ENCODE data around the gene CNTFR.
A peak's percentile ranks its signal among the peaks of the same experiment; 100 is the strongest.

Gene CNTFR

DNA sequence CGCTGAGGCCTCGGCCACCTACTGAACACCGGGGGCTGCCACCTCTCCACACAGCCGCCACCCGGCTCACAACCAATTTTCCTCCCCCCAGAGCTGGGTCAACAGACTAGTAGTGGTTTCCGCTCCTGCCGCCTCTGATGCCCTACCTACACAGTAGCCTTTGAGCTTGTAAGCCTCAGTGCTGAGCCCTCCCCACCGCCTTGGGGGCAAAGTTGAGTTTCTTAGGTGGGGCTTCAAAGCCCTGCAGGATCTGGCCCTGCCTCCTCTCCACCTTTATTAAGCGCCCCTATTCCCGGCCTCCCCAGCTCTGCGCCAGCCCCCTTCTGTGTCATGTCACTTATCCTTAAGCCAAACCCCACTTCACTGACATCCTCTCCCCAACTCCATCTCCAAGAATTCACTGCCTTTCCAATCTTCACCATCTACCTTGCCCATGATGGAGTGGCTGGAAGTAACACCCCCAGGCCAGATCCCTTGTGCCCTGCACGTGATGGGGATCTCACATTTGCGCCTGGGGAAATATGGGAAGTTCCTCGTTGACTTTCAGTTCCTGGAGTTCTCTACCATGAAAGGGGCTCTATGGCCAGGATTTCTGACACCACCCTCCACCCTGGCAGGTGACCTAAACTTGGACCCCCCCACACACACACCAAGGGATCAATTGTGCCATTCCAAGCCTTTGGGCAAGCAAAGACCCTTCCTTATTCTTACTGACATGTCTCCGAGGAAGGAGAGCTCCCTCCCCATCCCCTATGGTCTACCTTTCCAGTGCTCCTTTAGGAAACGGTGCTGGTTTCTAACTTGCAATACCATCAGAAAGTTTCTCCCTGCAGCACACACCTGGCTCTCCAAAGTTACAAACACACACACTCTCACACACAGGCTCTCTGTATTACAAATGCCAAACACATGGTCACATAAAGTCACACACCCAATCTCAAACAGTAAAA, 2.7 kb upstream of the CNTFR start:
- TF ChIP-seq, protein P1, sequence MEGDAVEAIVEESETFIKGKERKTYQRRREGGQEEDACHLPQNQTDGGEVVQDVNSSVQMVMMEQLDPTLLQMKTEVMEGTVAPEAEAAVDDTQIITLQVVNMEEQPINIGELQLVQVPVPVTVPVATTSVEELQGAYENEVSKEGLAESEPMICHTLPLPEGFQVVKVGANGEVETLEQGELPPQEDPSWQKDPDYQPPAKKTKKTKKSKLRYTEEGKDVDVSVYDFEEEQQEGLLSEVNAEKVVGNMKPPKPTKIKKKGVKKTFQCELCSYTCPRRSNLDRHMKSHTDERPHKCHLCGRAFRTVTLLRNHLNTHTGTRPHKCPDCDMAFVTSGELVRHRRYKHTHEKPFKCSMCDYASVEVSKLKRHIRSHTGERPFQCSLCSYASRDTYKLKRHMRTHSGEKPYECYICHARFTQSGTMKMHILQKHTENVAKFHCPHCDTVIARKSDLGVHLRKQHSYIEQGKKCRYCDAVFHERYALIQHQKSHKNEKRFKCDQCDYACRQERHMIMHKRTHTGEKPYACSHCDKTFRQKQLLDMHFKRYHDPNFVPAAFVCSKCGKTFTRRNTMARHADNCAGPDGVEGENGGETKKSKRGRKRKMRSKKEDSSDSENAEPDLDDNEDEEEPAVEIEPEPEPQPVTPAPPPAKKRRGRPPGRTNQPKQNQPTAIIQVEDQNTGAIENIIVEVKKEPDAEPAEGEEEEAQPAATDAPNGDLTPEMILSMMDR (IDR thresholded peaks at IDR 0.05; ENCODE audit: extremely low read depth, missing control alignments) = no peak
- no peak for DNase-seq (ENCODE audit: low spot score)

- TF ChIP-seq, protein P1 (IDR thresholded peaks at IDR 0.05; ENCODE audit: extremely low read depth, missing control alignments) = peak; percentile 88
- DNase-seq (ENCODE audit: low spot score) = peak; percentile 95
Measured at GRCh38 chr9:34591248-34591916, 1.9 kb upstream of the CNTFR start.

- no peak for DNase-seq (ENCODE audit: low spot score)
- TF ChIP-seq, protein P1 (IDR thresholded peaks at IDR 0.05; ENCODE audit: extremely low read depth, missing control alignments) = no peak
Measured at GRCh38 chr9:34590381-34591247, 1.1 kb upstream of the CNTFR start.

DNA sequence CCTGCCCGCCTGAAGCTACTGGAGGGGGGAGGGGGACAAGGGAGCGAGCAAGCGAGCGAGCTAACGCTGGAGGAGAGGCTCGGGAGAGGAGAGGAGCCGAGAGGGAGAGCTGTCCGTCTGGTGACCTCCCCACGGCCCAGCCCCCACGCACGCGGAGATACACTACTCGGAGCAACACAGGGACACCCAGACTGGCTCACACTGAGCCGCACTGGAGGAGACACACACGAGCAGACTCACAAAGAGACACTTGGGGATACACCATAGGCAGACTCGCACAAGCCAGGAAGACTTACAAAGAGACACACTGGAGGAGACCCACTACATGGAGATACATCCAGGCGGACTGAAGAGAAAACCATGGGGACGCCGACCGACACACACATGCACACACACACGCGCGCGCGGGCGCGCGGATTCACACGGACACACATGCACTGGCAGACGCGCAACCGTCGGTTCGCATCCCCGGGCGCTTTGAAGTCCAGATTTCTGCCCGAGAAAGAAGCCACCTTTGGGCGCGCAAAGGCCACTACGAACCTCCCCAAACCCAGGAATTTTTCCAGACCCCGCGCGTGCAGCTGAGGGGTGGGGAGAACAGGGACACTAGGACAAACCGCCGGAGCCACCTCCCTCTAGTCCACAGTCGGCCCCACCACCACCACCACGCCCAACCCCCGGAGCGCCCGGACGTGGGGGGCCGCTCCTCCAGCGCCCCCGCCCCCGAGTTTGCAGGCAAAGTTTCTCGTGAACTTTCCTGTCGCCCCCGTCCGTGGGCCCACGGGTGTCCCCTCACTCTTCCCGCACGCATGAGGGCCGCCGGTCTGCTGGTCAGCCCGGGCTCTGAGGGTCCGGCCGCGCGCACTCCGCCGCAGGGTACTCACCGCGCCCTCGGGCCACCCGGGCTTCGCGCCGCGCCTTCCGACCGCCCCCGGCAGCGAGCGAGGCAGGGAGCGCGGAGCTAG, 571 bp downstream of the CNTFR start:
- no peak for DNase-seq (ENCODE audit: low spot score)
- TF ChIP-seq, protein P1 (IDR thresholded peaks at IDR 0.05; ENCODE audit: extremely low read depth, missing control alignments) = no peak

DNA sequence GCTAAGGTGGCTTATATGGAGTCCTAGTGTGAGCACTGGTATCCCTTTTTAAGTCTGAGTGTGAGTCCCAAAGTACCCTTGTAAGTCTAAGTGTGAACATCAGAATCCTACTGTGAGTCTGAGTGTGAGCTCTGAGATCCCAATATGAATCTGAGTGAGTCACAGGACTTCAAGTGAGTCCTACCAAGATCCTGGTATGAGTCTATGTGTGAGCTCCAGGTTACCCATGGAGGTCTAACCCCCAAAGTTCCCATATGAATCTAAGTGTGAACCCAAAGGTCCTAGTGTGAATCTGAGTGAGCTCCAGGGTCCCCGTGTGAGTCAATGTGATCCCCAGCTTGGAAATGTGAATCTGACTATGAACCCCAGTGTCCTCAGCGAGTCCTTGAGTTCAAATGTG, 2.3 kb downstream of the CNTFR start:
- DNase-seq (ENCODE audit: low spot score) = no peak
- TF ChIP-seq, protein P1 (IDR thresholded peaks at IDR 0.05; ENCODE audit: extremely low read depth, missing control alignments) = no peak

DNA sequence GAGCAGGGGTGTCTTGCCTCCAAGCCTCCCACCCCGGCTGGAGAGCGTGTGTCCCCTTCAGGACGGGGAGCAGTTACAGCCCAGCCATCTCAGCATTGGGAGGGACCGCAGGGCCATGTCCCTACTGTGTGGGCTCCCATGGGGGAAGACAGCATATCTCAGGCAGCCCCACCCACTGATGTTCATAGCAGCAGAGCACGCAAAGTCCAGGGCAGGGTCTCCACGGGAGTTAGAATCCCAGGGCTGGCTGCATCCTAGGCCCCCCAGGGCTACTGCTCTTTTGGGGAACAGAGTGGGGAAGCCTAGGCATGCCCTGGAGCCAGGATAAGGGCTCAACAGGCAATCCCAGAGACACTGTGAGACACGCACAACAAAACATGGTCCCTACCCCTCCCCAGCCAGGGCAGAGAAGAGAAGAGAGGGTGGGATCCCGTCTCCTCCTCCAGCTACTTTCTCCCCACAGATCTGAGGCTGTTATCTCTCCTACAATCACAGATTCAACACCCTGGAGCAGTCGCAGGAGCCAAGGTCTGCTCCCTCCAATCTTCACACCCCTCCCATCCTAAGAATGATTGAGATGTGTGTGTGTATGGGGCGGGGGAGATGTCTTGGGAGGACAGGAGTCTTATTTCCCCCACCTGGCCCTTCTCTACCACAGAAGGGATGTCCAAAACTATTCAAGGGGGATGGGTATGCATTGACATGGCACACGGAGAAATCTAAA, 3.4 kb downstream of the CNTFR start:
- TF ChIP-seq, protein P1 (IDR thresholded peaks at IDR 0.05; ENCODE audit: extremely low read depth, missing control alignments) = no peak
- DNase-seq (ENCODE audit: low spot score) = no peak

All from GM20000 (cell line).